Keratinocyte (primary cell): ENCODE measurements around the gene PLD1. TPM values are rescaled to one million over a fixed set of nuclear protein-coding genes. Genes with fewer than 3 reads are reported as not detected.
A peak's percentile ranks its signal among the peaks of the same experiment; 100 is the strongest.

Experiments
- DNase-seq: peaks from one replicate; pipeline ENCODE4 v3.0.0-alpha.2; 2011; ENCODE audit warnings: low read depth, missing footprints, low spot score
- FAIRE-seq: peaks from 2 replicates; lab custom pipeline; 2011; peaks lifted over from hg19 to GRCh38; lab: Jason Lieb, UNC
- H2AFZ ChIP-seq: 2 replicates; pipeline ENCODE4 v1.6.0; 2012; ENCODE audit warnings: low read length, control low read depth, inconsistent platforms; ENCODE audit not compliant: control insufficient read depth
- H3K27ac ChIP-seq: 2 replicates; pipeline ENCODE4 v1.5.1; 2011; ENCODE audit warnings: low read length; ENCODE audit not compliant: control insufficient read depth, insufficient read depth
- H3K27me3 ChIP-seq: 3 replicates; pipeline ENCODE4 v1.6.0; 2011; ENCODE audit warnings: low read length; ENCODE audit not compliant: control insufficient read depth, insufficient read depth; ENCODE audit errors: extremely low read depth
- H3K36me3 ChIP-seq, 2 experiments: 2 replicates in 1 of 2; 3 replicates in 1 of 2; pipeline ENCODE4 v1.5.1; 2011; ENCODE audit warnings: low read length in 2 of 2, mild to moderate bottlenecking in 1 of 2; ENCODE audit not compliant: control insufficient read depth in 2 of 2, insufficient read depth in 2 of 2; ENCODE audit errors: extremely low read depth in 1 of 2
- H3K4me1 ChIP-seq: 3 replicates; pipeline ENCODE4 v1.5.1; 2011; ENCODE audit warnings: low read length; ENCODE audit not compliant: control insufficient read depth, insufficient read depth; ENCODE audit errors: extremely low read depth
- H3K4me2 ChIP-seq: 3 replicates; pipeline ENCODE4 v1.6.0; 2011; ENCODE audit warnings: low read depth, low read length; ENCODE audit not compliant: control insufficient read depth, insufficient read depth; ENCODE audit errors: extremely low read depth
- H3K4me3 ChIP-seq, 3 experiments: fragments of 200-600 bp in 1 of 3; sonication (generic) in 1 of 3; 2 replicates in 2 of 3; 3 replicates in 1 of 3; pipeline ENCODE4 v1.5.1; 2011 to 2016; ENCODE audit warnings: low read length in 3 of 3, mild to moderate bottlenecking in 3 of 3, control low read depth in 2 of 3, inconsistent platforms in 1 of 3, low read depth in 1 of 3, mixed read lengths in 1 of 3, mixed run types in 1 of 3, moderate library complexity in 1 of 3; ENCODE audit not compliant: control insufficient read depth in 2 of 3, insufficient read depth in 2 of 3; ENCODE audit errors: extremely low read depth in 1 of 3
- H3K79me2 ChIP-seq: 2 replicates; pipeline ENCODE4 v1.6.0; 2012; ENCODE audit warnings: low read length; ENCODE audit not compliant: control insufficient read depth, insufficient read depth
- H3K9ac ChIP-seq: 3 replicates; pipeline ENCODE4 v1.6.0; 2011; ENCODE audit warnings: low read length; ENCODE audit not compliant: control insufficient read depth, insufficient read depth; ENCODE audit errors: extremely low read depth
- H3K9me1 ChIP-seq: 3 replicates; pipeline ENCODE4 v1.6.0; 2011; ENCODE audit warnings: low read length; ENCODE audit not compliant: control insufficient read depth, insufficient read depth; ENCODE audit errors: extremely low read depth
- H3K9me3 ChIP-seq: 2 replicates; pipeline ENCODE4 v1.5.1; 2012; ENCODE audit warnings: low read depth, low read length; ENCODE audit not compliant: control insufficient read depth
- H4K20me1 ChIP-seq: 3 replicates; pipeline ENCODE4 v1.6.0; 2011; ENCODE audit warnings: low read length; ENCODE audit not compliant: control insufficient read depth, insufficient read depth; ENCODE audit errors: extremely low read depth
- EZH2 ChIP-seq: IDR thresholded peaks from one replicate; pipeline ENCODE4 v1.6.1; 2012; ENCODE audit warnings: inconsistent platforms, mild to moderate bottlenecking, low read length, moderate library complexity
- dilution Hi-C: fragments of 300-500 bp; cut with MboI; formaldehyde crosslinking; loops from one replicate; pipeline ENCODE4 v1.7.0; 2020; ENCODE audit warnings: low sequenced_read_pairs; ENCODE audit not compliant: extremely low pct_ligation_motif_present
- polyA plus RNA-seq, 5 experiments: library from polyadenylated mRNA; depleted of rRNA in 3 of 5; stranded (reverse) in 3 of 5; stranded (forward) in 1 of 5; unstranded in 1 of 5; fragments of >200 nt; gene quantifications; 1 replicate in 1 of 5; 2 replicates in 3 of 5; 3 replicates in 1 of 5; pipeline versions ENCODE4 v1.2.1 to v1.2.3, GENCODE V29; 2011 to 2012; ENCODE audit warnings: missing spikeins in 2 of 5, low read depth in 1 of 5, low replicate concordance in 1 of 5
- TF ChIP-seq, protein P1 (sequence below), 3 experiments: IDR thresholded peaks in 1 of 3; conservative IDR thresholded peaks in 1 of 3; optimal IDR thresholded peaks in 1 of 3; 2 replicates in 2 of 3; 3 replicates in 1 of 3; pipeline versions ENCODE3 to v1.5.1; 2011; ENCODE audit warnings: low read length in 3 of 3, mild to moderate bottlenecking in 3 of 3, moderate library complexity in 2 of 3, control low read depth in 1 of 3, inconsistent platforms in 1 of 3; ENCODE audit not compliant: insufficient read depth in 2 of 3; ENCODE audit errors: extremely low read depth in 1 of 3

PLD1 gene
- polyA plus RNA-seq, 1 donor (not counting 4 experiments of a cell fraction or from before 2014, with no cell fraction given), result 14.7 TPM

GRCh38 chr3:171801738-171802589 is 8.3 kb downstream of the PLD1 start:
- no peak overlapping the region for H2AFZ ChIP-seq
- no peak for DNase-seq
- peak; percentile 39 for FAIRE-seq
- peaks cover 10% of the 10 kb centered on the region for H3K79me2 ChIP-seq
- no peaks in the 10 kb centered on the region for H3K9me3 ChIP-seq
- peak overlapping the region; percentile 82 for H3K27ac ChIP-seq
- H3K9ac ChIP-seq, result peak overlapping the region; percentile 62
- H3K9me1 ChIP-seq, result no peaks in the 10 kb centered on the region
- H3K4me2 ChIP-seq, result peak overlapping the region; percentile 69
- TF ChIP-seq, protein P1, sequence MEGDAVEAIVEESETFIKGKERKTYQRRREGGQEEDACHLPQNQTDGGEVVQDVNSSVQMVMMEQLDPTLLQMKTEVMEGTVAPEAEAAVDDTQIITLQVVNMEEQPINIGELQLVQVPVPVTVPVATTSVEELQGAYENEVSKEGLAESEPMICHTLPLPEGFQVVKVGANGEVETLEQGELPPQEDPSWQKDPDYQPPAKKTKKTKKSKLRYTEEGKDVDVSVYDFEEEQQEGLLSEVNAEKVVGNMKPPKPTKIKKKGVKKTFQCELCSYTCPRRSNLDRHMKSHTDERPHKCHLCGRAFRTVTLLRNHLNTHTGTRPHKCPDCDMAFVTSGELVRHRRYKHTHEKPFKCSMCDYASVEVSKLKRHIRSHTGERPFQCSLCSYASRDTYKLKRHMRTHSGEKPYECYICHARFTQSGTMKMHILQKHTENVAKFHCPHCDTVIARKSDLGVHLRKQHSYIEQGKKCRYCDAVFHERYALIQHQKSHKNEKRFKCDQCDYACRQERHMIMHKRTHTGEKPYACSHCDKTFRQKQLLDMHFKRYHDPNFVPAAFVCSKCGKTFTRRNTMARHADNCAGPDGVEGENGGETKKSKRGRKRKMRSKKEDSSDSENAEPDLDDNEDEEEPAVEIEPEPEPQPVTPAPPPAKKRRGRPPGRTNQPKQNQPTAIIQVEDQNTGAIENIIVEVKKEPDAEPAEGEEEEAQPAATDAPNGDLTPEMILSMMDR (optimal IDR thresholded peaks at IDR 0.05 in 1 of 3, IDR thresholded peaks at IDR 0.05 in 1 of 3, conservative IDR thresholded peaks at IDR 0.05 in 1 of 3; ENCODE audit: extremely low read depth in 1 of 3, insufficient read depth in 2 of 3, low read length in 3 of 3), result no peak
- no peak for TF ChIP-seq EZH2
- H4K20me1 ChIP-seq, result no peaks in the 10 kb centered on the region
- H3K36me3 ChIP-seq, result no peaks in the 10 kb centered on the region
- no peak overlapping the region for H3K4me3 ChIP-seq
- dilution Hi-C loops, result no loop called here
- H3K4me1 ChIP-seq, result peaks cover 44% of the 10 kb centered on the region
- H3K27me3 ChIP-seq, result no peaks in the 10 kb centered on the region

- no peak overlapping the region for H3K4me2 ChIP-seq
- FAIRE-seq (no peak), DNase-seq (no peak)
- H3K4me1 ChIP-seq, result peaks cover 34% of the 10 kb centered on the region
- TF ChIP-seq EZH2, result no peak
- TF ChIP-seq, protein P1 (optimal IDR thresholded peaks at IDR 0.05 in 1 of 3, IDR thresholded peaks at IDR 0.05 in 1 of 3, conservative IDR thresholded peaks at IDR 0.05 in 1 of 3; ENCODE audit: extremely low read depth in 1 of 3, insufficient read depth in 2 of 3, low read length in 3 of 3), result no peak
- dilution Hi-C loops, result no loop called here
- no peaks in the 10 kb centered on the region for H3K9me3 ChIP-seq
- H3K9ac ChIP-seq, result no peak overlapping the region
- peaks cover 4% of the 10 kb centered on the region for H3K79me2 ChIP-seq
- no peak overlapping the region for H2AFZ ChIP-seq
- H4K20me1 ChIP-seq, result no peaks in the 10 kb centered on the region
- H3K27me3 ChIP-seq, result no peaks in the 10 kb centered on the region
- no peaks in the 10 kb centered on the region for H3K9me1 ChIP-seq
- H3K4me3 ChIP-seq, result no peak overlapping the region
- H3K36me3 ChIP-seq, result no peaks in the 10 kb centered on the region
- peak overlapping the region; percentile 17 for H3K27ac ChIP-seq
These were observed 10.8 kb downstream of the PLD1 start for GRCh38 chr3:171799501-171799900.
